Measurements from ENCODE around the gene GPC5. TPM values are rescaled to one million over a fixed set of nuclear protein-coding genes. Genes with fewer than 3 reads are reported as not detected.

The GPC5 gene
- total and polyA plus RNA-seq, 2 of the 8 experiments (the other 6 are each of a cell fraction or from before 2014, with no cell fraction given) = 0.20 to 0.39 TPM

- H3K4me1 ChIP-seq (replicated peaks in 1 of 4; ENCODE audit: control insufficient read depth in 3 of 4, insufficient read depth in 4 of 4, low read length in 3 of 4) = no peaks in the 10 kb centered on the region
- H3K27ac ChIP-seq (ENCODE audit: low read depth, low read length) = no peak overlapping the region
- POLR2A ChIA-PET (ENCODE audit: partially characterized antibody) = no interaction called here
- no peaks in the 10 kb centered on the region for H3K27me3 ChIP-seq (replicated peaks in 1 of 4; ENCODE audit: control insufficient read depth in 3 of 4, extremely low read depth in 1 of 4, insufficient read depth in 3 of 4, low read length in 3 of 4)
- H3K9ac ChIP-seq (replicated peaks in 1 of 4; ENCODE audit: extremely low read depth in 1 of 4, low read depth in 3 of 4, low read length in 3 of 4) = no peak overlapping the region
- no peak overlapping the region for H2BK120ac ChIP-seq (replicated peaks; ENCODE audit: low read depth, low read length)
- DNase-seq (ENCODE audit: low read depth in 1 of 2, low spot score in 2 of 2) = no peak
- H3K4me3 ChIP-seq (ENCODE audit: extremely low read depth in 1 of 4, insufficient read depth in 2 of 4, low read depth in 3 of 4, low read length in 4 of 4) = no peak overlapping the region
- H3K18ac ChIP-seq (ENCODE audit: extremely low read depth, low read length) = no peak overlapping the region
- H2AFZ ChIP-seq (ENCODE audit: low read length) = no peak overlapping the region; the same call in 1 of the 2 replicates
- no peak overlapping the region for H4K8ac ChIP-seq (ENCODE audit: extremely low read depth, insufficient read depth, low read length)
- H3K79me2 ChIP-seq (ENCODE audit: control insufficient read depth in 1 of 2, insufficient read depth in 2 of 2, low read length in 2 of 2) = no peaks in the 10 kb centered on the region
- H3K14ac ChIP-seq (ENCODE audit: insufficient read length) = no peak overlapping the region
- no peak overlapping the region for H2BK15ac ChIP-seq (ENCODE audit: low read length)
- no peaks in the 10 kb centered on the region for H4K20me1 ChIP-seq (replicated peaks in 1 of 2; ENCODE audit: control insufficient read depth in 1 of 2, insufficient read depth in 2 of 2, low read length in 2 of 2)
- H3K36me3 ChIP-seq (ENCODE audit: control insufficient read depth in 2 of 4, insufficient read depth in 4 of 4, low read length in 3 of 4) = no peaks in the 10 kb centered on the region
- H3K9me3 ChIP-seq (ENCODE audit: insufficient read depth in 2 of 2, low read depth in 1 of 2, low read length in 1 of 2) = no peaks in the 10 kb centered on the region
- H3K23ac ChIP-seq (ENCODE audit: insufficient read length) = no peak overlapping the region
- WGBS, 2 experiments (ENCODE audit: extremely low coverage in 1 of 2, insufficient coverage in 1 of 2, insufficient read length in 1 of 2, insufficient replicate concordance in 2 of 2, low coverage in 1 of 2, low lambda C conversion rate in 2 of 2, missing lambda C conversion rate in 1 of 2) = 84% methylated on average over 1 of the region's 1 CpG; no CpG with 5 or more reads in 1 of the 2 experiments
- FAIRE-seq = no peak
- no peak overlapping the region for H2BK5ac ChIP-seq (ENCODE audit: low read depth, low read length)
- no peak overlapping the region for H3K4me2 ChIP-seq (ENCODE audit: insufficient read depth in 1 of 2, low read depth in 2 of 2, low read length in 2 of 2)
- no peak overlapping the region for H3K56ac ChIP-seq (replicated peaks; ENCODE audit: insufficient read length, low read depth, low read length)
- no peaks in the 10 kb centered on the region for H3K23me2 ChIP-seq (ENCODE audit: low read depth, low read length)
- H2BK20ac ChIP-seq (ENCODE audit: low read length) = no peak overlapping the region
- no peak overlapping the region for H3K4ac ChIP-seq (replicated peaks; ENCODE audit: insufficient read length, low read depth, low read length)
- H2BK12ac ChIP-seq (ENCODE audit: low read depth, low read length) = no peak overlapping the region
- H4K91ac ChIP-seq (replicated peaks; ENCODE audit: insufficient read length, low read length) = no peak overlapping the region
- no peak overlapping the region for H2AK5ac ChIP-seq (ENCODE audit: low read depth, low read length)
- H4K5ac ChIP-seq (ENCODE audit: insufficient read length, low read depth, low read length) = no peak overlapping the region
- H3K79me1 ChIP-seq (ENCODE audit: low read depth, low read length) = no peaks in the 10 kb centered on the region
- CTCF ChIA-PET (ENCODE audit: partially characterized antibody) = interaction anchor here (0.6 to 2.3 kb wide), 3 partner anchors 11 to 137 kb away, joined by 3 to 11 read pairs (median 3); no protein-coding TSS in a partner anchor
- TF ChIP-seq, protein P1, sequence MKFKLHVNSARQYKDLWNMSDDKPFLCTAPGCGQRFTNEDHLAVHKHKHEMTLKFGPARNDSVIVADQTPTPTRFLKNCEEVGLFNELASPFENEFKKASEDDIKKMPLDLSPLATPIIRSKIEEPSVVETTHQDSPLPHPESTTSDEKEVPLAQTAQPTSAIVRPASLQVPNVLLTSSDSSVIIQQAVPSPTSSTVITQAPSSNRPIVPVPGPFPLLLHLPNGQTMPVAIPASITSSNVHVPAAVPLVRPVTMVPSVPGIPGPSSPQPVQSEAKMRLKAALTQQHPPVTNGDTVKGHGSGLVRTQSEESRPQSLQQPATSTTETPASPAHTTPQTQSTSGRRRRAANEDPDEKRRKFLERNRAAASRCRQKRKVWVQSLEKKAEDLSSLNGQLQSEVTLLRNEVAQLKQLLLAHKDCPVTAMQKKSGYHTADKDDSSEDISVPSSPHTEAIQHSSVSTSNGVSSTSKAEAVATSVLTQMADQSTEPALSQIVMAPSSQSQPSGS (IDR thresholded peaks at IDR 0.05; ENCODE audit: low read length) = no peak
- TF ChIP-seq KDM1A (IDR thresholded peaks at IDR 0.05; ENCODE audit: borderline replicate concordance, low read length) (no peak), ATF3 (IDR thresholded peaks at IDR 0.05; ENCODE audit: insufficient read depth, low read depth, low read length) (no peak), EZH2 (IDR thresholded peaks at IDR 0.05; ENCODE audit: low read depth, low read length, severe bottlenecking) (no peak), SP1 (IDR thresholded peaks at IDR 0.05; ENCODE audit: low read depth, low read length) (no peak), PHF8 (conservative IDR thresholded peaks at IDR 0.05; ENCODE audit: low read depth, low read length) (no peak), SRF (IDR thresholded peaks at IDR 0.05; ENCODE audit: low read depth, low read length) (no peak), SUZ12 (IDR thresholded peaks at IDR 0.05; ENCODE audit: low read length) (no peak)
- TF ChIP-seq, protein P2, sequence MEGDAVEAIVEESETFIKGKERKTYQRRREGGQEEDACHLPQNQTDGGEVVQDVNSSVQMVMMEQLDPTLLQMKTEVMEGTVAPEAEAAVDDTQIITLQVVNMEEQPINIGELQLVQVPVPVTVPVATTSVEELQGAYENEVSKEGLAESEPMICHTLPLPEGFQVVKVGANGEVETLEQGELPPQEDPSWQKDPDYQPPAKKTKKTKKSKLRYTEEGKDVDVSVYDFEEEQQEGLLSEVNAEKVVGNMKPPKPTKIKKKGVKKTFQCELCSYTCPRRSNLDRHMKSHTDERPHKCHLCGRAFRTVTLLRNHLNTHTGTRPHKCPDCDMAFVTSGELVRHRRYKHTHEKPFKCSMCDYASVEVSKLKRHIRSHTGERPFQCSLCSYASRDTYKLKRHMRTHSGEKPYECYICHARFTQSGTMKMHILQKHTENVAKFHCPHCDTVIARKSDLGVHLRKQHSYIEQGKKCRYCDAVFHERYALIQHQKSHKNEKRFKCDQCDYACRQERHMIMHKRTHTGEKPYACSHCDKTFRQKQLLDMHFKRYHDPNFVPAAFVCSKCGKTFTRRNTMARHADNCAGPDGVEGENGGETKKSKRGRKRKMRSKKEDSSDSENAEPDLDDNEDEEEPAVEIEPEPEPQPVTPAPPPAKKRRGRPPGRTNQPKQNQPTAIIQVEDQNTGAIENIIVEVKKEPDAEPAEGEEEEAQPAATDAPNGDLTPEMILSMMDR (IDR thresholded peaks at IDR 0.05; ENCODE audit: control extremely low read depth in 1 of 3, insufficient read depth in 1 of 3, low read depth in 1 of 3, low read length in 3 of 3) = no peak
These were observed 195.0 kb downstream of the GPC5 start for GRCh38 chr13:91593456-91593855.

Measured in H1 (cell line).